NAMALWA (cell line): Measurements from ENCODE around the gene DNASE1.

Experiments
- DNase-seq: peaks from one replicate; pipeline ENCODE4 v3.0.0-alpha.2; 2015; ENCODE audit warnings: low spot score

DNASE1 gene

DNA sequence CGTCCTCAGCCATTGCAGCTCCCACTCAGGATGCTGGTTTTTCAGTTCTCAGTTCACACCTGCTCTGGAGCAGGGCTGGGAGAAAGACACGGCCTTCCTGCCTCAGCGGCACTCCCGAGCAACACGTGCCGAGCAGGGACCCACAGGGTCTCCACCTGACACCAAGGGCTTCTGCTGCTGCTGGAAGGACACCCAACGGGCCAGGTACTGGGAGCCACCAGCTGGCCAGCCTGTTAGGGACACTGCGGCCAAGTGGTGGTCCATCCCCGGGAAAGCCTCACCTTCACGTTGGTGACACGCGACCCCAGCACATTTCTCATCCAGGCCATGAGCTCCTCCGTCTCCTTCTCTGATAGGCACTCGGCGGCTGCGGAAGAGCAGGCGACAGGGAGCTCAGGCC is 8.1 kb downstream of the DNASE1 start:
- DNase-seq = no peak

DNA sequence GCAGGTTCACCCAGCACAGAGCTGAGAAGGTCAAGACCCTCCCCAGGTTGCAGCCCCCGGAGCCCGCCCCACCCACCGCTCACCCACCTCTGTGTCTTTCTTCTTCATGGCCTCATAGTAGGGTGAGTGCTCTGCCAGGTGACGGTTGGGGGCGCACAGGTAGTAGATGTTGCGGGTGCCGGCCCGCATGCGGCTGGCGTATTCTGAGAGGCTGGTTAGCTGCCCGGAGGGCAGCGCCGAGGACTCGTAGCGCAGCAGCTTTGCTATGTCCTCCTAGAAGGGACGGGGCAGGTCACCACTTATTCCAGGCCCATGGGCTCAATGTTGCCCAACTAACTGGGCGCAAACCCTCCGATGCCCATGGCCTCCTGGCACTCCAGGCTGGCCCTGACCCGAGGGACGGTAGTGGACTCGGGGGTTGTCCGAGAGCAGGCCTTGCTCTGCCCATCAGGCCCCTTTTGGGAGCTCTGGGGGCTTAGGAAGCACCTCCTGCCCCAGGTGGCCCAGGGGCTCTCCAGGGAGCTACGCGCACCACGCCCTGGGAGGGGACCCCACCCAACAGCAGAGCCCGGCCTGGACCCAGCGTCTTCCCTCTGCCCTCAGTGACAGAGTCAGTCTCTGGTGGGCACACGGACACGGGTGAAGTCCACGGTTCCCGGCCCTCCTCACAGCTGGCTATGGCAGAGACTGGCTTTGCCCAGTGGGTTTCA is 9.9 kb downstream of the DNASE1 start:
- no peak for DNase-seq

DNA sequence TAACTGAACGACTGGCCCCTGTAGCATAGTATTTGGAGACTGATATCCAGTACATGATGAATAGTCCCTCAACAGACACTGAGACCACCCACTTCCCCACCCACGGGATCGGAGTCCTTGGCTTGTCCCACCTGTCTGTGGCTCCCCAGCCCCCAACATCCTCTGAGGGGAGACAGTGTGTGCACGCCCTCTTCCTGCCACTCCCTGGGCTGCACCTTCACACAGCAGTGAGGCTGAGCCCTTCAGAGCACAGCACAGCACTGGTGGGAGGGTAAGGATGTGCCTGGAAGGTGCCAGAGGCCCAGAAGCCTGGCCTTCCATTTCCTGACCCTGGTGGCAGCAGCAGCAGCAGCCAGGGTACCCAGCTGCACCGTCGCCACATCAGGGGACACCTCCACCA is 11.0 kb downstream of the DNASE1 start:
- no peak for DNase-seq

DNA sequence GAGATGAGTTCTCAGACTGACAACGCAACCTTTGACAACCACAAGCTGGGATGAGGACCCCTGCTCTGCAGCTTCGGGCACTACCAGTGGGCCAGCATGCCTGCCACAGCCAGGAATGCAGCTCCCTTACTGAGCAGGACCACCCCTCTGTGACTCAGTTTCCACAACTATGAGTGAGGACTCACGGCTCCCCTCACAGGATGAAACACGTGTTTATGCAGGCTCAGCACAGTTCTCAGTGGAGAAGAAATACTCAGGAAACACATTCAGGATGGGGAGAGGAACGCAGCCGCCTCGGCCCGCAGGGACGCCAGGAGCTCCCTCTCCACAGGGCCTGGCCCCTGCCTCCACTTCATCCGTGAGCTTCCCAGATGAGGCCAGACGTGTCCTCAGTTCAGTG is 14.1 kb downstream of the DNASE1 start:
- no peak for DNase-seq

DNA sequence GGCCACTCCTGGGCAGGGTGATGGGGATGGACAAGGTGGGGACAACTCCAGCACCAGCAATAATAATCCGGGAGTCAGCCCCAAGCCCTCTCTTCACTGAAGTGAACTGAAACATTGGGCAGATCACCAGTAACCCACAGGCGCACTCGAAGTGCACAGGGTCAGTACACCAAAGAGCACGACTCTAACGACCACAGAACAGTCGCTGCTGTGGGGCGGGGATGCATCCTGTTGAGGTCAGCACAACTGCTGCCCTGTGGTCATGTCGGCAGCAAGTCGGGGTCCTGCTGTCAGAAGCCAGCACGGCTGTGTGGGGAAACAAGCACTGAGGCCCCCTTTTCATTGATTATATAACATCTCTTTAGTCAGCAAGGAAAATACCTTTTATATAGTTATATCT is 14.6 kb downstream of the DNASE1 start:
- DNase-seq = no peak

DNA sequence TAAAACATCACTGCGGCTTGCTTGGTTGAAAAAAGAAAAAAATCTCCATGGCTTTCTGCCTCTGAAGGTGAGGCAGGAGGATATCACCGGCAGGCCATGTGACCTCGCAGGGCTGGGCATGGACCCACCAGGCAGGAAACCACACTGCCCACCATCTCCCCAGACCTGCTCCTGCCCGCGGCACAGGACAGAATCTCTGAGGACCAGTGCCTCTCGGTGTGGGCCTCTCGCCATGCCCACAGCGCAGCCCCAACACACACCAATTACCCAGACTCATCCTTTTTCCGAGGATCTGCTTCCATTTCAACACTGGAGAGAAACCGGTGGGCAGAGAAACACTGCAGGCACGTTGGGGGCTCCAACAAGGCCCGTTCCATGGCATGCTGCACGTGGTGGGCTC is 16.2 kb downstream of the DNASE1 start:
- DNase-seq = no peak

DNA sequence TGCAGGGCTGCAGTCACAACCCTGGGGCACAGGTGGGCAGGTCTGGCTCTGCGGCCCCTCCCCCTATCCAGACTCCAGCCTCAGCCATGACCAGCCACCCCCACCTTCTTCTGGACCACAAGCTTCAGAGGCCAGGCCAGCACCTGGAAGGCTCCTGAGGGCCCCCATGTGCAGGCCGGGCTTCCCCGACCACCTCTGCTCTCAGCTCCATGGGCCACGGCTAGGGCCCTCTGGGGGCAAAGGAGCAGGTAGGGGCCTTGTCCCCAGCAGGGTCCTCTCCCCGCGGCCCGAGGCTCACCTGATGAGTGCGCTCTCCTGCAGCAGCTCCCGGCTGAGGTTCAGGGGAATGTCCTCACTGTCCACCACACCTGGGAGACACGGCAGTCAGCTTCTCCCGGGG is 16.9 kb downstream of the DNASE1 start:
- DNase-seq = no peak

DNA sequence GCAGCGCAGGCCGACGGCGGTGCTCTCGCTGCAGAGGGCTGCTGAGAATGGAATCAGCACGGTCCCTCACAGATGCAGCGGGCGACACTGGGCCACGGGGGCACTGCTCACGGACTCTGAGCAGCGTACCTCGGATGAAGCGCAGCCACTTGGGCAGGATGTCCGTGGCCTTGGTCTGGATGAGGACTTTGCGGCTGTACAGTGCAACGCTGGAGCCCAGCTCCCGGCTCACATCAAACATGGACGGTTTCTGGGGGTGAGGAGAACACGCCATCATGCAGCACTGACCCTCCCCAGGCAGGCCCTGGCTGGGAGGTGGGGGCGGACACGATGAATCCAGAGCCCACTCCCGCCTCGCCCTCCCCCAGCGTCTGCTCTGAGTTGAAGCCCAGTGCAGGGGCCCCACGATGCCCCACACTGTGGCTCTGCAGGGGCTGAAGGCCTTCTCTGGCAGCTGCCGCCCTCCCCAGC is 18.1 kb downstream of the DNASE1 start:
- no peak for DNase-seq

DNA sequence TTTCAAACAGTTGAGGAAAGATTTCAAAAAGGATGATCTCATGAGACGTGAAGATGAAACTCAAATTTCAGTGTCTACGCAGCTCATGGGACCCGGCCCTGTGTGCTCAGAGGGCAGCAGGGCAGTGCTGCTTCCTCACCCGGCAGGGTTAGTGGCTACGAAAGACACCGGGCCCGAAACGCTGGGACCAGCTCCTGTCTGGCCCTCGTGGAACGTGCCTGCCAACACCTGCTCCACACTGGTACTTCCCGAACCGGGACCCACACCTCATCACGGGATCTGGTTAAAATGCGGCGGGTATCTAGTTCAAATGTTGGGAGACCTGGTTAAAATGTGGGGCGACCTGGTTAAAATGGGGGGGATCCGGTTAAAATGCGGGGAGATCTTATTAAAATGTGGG is 18.7 kb downstream of the DNASE1 start:
- DNase-seq = no peak

DNA sequence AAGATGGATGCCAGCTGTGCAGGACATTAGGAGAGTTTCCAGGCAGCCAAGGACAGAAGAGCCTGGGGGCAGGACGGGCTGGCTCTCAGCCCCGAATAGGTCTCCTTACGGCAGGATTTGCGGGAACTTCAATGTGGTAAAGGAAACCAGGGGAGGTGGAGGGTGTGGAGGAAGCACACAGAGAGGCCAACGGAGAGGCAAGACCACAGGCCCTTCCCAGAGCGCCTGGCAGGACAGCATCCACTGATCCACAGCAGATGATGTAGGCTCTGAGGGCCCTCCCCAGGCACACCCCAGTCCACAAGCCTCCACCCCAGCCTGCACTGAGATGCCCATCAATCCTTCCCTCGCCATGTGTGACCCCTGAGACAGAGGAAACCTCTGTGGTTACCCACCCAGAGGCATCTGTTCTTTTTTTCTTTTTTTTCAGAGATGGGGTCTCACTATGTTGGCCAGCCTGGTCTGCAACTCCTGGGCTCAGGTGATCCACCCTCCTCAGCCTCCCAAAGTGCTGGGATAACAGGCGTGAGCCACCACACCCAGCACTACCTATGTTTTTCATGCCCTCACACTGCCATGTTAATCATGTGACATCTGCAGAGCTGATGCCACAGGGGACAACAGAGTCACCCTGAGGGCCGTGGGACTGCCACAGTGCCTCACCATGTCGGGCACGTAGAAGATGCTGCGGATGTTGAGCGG is 19.3 kb downstream of the DNASE1 start:
- no peak for DNase-seq

DNA sequence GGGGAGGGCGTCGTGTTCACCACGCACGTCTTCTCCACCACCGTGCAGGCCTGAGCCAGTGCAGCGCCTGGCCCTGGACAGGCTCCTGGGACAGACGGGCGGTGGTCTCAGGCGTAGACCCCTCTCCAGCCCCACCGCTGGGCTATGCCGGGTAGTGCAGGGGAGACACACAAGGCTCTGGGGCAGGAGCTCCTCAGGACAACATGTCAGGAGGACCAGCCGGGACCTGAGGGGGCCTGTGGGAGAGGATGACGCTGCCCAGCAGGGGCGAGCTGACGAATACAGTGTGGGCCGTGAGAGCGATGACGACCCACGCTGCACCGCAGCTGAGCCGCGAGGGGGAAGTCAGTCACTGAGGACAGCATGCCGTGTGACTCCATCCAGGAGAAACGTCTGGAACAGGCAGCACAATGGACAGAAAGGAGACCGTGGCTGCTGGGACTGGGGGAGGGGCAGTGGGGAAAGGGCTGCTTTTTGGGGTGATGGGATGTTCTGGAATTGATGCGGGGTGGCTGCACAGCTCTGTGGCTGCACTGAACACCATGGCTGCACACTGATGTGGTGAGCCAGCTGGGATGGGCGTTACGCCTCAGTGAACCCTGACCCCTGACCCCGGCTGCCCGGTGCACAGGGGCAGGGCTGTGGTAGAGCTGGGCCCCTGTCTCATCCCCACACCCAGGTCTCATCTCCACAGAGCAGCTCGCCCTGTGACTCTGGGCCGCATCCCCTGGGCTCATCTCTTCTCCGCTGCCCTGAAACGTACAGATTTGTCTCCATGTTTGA is 20.2 kb downstream of the DNASE1 start:
- DNase-seq = no peak

DNA sequence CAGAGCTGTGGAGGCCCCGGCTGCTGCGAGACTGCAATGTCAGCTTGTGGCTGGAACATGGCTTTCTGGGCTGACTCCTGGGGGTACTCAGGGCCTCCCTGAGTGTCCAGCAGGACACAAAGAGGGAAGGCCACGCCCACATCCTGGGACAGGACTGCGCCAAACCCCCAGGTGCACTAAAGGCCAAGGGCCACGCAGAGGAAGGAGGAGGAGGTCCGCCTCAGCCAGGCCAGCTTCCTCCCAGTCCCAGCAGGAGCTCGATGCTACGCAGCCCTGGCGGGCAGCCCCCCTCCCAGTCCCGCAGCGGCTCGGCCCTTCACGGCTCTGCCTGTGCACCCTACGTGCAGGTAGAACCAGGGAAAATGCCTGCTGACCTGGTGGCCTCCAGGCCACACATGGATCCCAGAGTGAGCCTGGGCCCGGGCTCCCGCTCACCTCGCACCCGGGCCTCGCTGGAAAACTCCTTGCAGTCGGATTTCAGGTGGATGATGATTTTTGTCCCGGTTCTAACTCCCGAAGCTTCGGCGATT is 21.2 kb downstream of the DNASE1 start:
- no peak for DNase-seq

DNA sequence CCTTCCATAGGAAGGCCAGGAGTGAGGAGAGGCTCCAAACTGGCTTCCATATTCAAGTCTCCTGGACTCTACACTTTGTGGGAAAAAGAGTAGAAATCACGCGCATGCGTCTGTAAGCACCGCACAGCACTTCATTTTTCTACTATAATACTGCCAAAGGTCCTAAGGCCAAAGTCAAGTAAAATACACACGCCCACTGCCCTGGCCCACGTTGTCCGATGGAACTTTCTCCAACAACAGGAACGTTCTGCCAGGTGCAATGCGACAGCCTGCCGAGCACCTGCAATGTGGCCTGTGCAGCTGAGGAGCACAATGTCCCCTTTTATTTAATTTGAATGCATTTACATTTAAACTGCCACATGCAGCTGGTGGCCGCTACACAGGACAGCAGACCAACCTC is 23.5 kb downstream of the DNASE1 start:
- peak; percentile 44 for DNase-seq

DNA sequence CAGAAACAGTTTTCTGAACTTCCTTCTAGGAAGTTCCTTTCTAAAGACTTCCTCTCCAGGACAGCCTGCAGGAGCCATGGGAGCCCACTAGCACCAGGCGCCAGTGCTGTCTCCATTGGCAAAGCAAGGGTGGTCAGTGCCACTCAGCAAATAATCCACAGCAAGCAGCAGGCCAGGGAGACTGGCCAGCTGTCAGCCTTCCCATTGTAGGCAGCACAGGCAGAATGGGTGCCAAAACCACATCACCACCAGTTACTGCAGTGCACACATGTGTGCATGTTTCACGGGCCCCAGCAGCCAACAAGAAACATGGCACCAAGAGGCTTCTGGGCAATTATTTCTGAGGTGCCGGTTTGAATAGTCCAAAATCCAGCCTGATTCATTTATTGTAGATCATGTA is 26.7 kb downstream of the DNASE1 start:
- DNase-seq = no peak

DNA sequence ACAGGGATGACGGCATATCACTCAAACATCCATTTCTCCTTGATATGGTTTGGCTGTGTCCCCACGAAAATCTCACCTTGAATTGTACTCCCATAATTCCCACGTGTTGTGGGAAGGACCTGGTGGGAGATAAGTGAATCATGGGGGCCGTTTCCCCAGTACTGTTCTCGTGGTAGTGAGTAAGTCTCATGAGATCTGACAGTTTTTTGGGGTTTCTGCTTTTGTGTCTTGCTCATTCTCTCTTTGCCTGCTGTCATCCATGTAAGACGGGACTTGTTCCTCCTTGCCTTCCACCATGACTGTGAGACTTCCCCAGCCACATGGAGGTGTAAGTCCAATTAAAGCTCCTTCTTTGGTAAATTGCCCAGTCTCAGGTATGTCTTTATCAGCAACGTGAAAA is 32.5 kb downstream of the DNASE1 start:
- DNase-seq = no peak

DNA sequence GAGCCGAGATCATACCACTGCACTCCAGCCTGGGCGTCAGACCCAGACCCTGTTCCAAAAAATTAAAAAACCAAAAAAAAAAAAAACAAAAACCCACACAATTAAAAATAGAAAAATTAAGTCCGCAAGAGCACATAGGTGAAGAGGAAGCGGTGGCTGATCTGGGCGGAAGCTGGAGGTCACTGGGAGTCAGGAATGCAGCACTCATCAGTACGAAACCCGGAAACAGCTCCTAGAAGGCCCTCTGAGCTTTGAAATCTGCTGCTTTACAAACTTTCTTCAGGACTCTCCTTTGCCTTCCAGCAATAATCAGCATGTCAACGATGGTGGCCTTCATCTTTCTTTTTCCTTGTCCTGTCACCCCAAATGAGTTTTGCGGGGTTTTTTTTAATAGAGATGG is 33.3 kb downstream of the DNASE1 start:
- DNase-seq = no peak

DNA sequence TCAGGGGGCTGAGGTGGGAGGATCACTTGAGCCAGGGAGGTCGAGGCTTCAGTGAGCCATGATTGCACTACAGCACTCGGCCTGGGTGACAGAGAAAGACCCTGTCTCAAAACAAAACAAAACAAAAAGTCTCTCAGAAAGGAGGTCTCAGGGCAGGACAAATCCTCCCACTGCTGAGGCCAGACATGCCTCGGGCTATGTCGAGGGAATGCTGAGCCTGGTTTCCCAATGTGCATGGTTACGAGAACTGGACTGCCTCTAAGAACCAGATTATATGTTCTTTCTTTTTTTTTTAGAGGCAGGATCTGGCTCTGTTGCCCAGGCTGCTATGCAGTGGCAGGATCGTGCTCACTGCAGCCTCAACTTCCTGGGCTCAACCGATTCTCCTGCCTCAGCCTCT is 35.2 kb downstream of the DNASE1 start:
- no peak for DNase-seq

DNA sequence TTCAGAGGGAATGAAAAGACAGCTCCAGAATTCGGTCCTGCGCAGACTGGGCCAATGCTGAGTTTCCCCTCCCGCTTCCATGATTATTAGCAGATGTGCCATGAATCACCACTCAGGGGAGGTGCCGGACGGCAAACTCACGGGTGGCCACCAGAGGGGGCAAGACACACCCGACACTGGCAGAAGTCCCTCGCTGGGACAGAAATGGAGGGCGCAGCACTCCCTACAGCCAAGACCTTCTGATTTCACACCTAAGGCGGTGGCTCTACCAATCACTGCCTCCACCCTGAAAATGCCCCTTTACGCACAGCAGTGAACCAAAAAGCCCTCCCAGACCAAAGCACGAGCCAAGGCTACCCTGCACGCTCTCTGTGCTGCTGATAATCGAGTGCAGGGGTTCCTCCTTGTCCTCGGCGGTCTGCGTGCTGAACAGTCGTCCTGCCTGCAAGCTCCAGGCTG is 36.0 kb downstream of the DNASE1 start:
- DNase-seq = peak; percentile 85

DNA sequence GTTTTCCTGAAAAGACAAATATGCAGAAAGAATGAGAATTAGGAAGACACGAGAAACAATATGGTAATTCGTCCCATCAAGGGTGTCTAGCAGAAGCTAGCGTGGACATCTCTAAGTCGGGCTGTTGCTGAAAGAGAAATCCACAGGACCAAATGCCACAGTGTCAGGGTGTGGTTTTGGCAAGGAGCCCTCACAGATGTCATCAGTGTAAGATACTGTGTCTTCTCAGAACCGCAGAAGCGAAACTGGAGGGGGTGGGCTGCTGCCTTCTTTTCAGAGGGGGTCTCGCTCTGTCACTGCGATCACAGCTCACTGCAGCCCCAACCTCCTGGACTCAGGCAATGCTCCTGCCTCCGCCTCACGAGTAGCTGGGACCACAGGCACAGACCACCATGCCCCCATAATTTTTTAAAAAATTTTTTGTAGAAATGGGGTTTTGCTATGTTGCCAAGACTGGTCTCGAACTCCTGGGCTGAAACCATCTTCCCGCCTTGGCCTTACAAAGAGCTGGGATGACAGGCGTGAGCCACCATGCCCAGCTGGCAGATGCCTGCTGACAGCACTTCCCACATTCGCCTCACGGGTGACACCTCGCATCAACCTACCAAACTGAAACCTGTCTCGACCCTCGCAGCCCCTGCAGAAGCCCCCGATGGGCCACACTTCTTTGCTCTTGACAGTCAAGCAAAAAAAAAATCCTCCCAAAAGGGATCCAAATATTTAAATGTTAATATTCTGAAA is 36.7 kb downstream of the DNASE1 start:
- DNase-seq = no peak

DNA sequence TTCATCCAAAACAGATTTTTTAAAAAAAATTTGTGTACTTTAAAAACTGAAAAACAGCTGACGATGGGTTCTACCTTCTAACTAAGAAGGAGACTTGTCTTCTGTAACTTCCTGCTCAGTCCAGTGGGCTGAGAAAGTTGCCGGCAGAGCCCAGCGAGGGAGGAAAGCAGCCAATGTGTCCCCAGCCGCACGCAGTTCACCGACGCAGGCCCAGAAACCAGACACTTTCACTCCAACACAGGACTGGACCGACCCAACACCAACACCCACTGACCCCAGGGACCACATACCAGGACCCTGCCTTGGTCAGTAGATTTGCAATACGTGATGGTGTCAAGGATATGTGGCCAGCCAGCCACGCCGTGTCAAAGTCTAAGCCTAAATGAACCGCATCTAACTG is 37.3 kb downstream of the DNASE1 start:
- no peak for DNase-seq

DNA sequence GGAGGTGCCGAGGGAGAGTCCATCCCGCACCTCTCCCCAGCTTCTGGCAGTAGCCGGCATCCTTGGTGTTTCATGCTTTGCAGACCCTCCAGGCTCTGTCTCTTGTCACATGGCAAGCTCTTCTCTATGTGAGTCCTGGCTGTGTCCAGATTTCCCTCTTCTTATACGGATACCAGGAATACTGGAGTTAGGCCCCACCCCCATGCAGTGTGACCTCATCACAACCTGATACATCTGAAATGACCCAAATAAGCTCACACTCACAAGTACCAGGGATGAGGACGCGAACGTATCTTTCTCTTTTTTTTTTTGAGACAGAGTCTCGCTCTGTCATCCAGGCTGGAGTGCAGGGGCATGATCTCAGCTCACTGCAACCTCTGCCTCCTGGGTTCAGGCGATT is 39.6 kb downstream of the DNASE1 start:
- DNase-seq = no peak
